Endothelial cell of umbilical vein (primary cell): ENCODE results near the gene ASB6. TPM values are rescaled to one million over a fixed set of nuclear protein-coding genes. Genes with fewer than 3 reads are reported as not detected.
"Not testable (repeated sequence)": the region's sequence is repeated elsewhere in the genome, so short reads cannot be mapped to it uniquely, and the experiment has no call there.

Source experiments
- BruUV-seq: library from RNA; stranded (reverse); fragments of 400-500 nt; replicated peaks from 2 replicates; lab custom pipeline; 2021; lab: Mats Ljungman, UMichigan
- CTCF ChIA-PET: fragments of 300-600, 350-600 bp; sonication (Branson Sonifier 250); formaldehyde crosslinking; loops from one replicate; lab custom pipeline; 2021; ENCODE audit warnings: antibody characterized with exemption, inconsistent platforms; lab: Charles Lee
- POLR2A ChIA-PET: fragments of 300-600, 350-600 bp; sonication (Branson Sonifier 250); formaldehyde crosslinking; loops from one replicate; lab custom pipeline; 2021; ENCODE audit warnings: antibody characterized with exemption, inconsistent platforms; lab: Charles Lee
- DNase-seq: peaks from one replicate; pipeline ENCODE4 v3.0.0-alpha.2; 2011; ENCODE audit warnings: low read depth, low spot score
- FAIRE-seq: peaks from 2 replicates; lab custom pipeline; 2011; peaks lifted over from hg19 to GRCh38; lab: Jason Lieb, UNC
- H2AFZ ChIP-seq: 2 replicates; pipeline ENCODE4 v1.6.0; 2012; ENCODE audit warnings: low read depth, low read length, control low read depth, inconsistent platforms
- H3K27ac ChIP-seq: 2 replicates; pipeline ENCODE4 v1.5.1; 2011; ENCODE audit warnings: low read depth, mild to moderate bottlenecking, control low read depth, low read length, moderate library complexity; ENCODE audit not compliant: insufficient read depth
- H3K27me3 ChIP-seq, 2 experiments: 2 replicates each; pipeline versions ENCODE4 v1.6.0 to v1.6.1; 2011; ENCODE audit warnings: low read length in 2 of 2, mixed read lengths in 1 of 2; ENCODE audit not compliant: control insufficient read depth in 2 of 2, insufficient read depth in 2 of 2
- H3K36me3 ChIP-seq, 2 experiments: 2 replicates in 1 of 2; 3 replicates in 1 of 2; pipeline ENCODE4 v1.5.1; 2011; ENCODE audit warnings: low read length in 2 of 2, mild to moderate bottlenecking in 1 of 2, moderate library complexity in 1 of 2; ENCODE audit not compliant: control insufficient read depth in 2 of 2, insufficient read depth in 2 of 2; ENCODE audit errors: extremely low read depth in 1 of 2
- H3K4me1 ChIP-seq: 3 replicates; pipeline ENCODE4 v1.5.1; 2011; ENCODE audit warnings: mild to moderate bottlenecking, low read length; ENCODE audit not compliant: control insufficient read depth, insufficient read depth; ENCODE audit errors: extremely low read depth
- H3K4me2 ChIP-seq: 2 replicates; pipeline ENCODE4 v1.6.1; 2011; ENCODE audit warnings: low read length, control low read depth, mixed read lengths; ENCODE audit not compliant: insufficient read depth
- H3K4me3 ChIP-seq, 3 experiments: fragments of 200-600 bp in 1 of 3; sonication (generic), shearing (Covaris generic) in 1 of 3; replicated peaks in 1 of 3; 2 replicates each; pipeline ENCODE4 v1.5.1; 2011 to 2016; ENCODE audit warnings: control low read depth in 3 of 3, low read length in 3 of 3, mild to moderate bottlenecking in 2 of 3, inconsistent platforms in 1 of 3, low read depth in 1 of 3, moderate library complexity in 1 of 3; ENCODE audit not compliant: insufficient read depth in 1 of 3
- H3K79me2 ChIP-seq: 2 replicates; pipeline ENCODE4 v1.6.0; 2012; ENCODE audit warnings: low read length, inconsistent platforms; ENCODE audit not compliant: control insufficient read depth, insufficient read depth
- H3K9ac ChIP-seq: replicated peaks from 2 replicates; pipeline ENCODE3; 2011; ENCODE audit warnings: low read length, control low read depth; ENCODE audit not compliant: insufficient read depth; ENCODE audit errors: extremely low read depth
- H3K9me1 ChIP-seq: replicated peaks from 3 replicates; pipeline ENCODE4 v1.6.0; 2011; ENCODE audit warnings: mild to moderate bottlenecking, low read length; ENCODE audit not compliant: control insufficient read depth, insufficient read depth; ENCODE audit errors: extremely low read depth
- H3K9me3 ChIP-seq: replicated peaks from 2 replicates; pipeline ENCODE4 v1.5.1; 2012; ENCODE audit warnings: low read length, inconsistent platforms; ENCODE audit not compliant: control insufficient read depth, insufficient read depth
- H4K20me1 ChIP-seq: replicated peaks from 2 replicates; pipeline ENCODE3; 2011; ENCODE audit warnings: mild to moderate bottlenecking, low read length; ENCODE audit not compliant: control insufficient read depth, insufficient read depth; ENCODE audit errors: extremely low read depth
- EZH2 ChIP-seq: IDR thresholded peaks from 2 replicates; pipeline ENCODE4 v1.6.1; 2012; ENCODE audit warnings: borderline replicate concordance, low read depth, mild to moderate bottlenecking, moderate library complexity, low read length, inconsistent platforms; ENCODE audit not compliant: severe bottlenecking
- FOS ChIP-seq: IDR thresholded peaks from 2 replicates; pipeline ENCODE4 v1.6.1; 2011; ENCODE audit warnings: mild to moderate bottlenecking, low read length, moderate library complexity, borderline replicate concordance; ENCODE audit not compliant: insufficient read depth
- JUN ChIP-seq: IDR thresholded peaks from 2 replicates; pipeline ENCODE4 v1.6.1; 2011; ENCODE audit warnings: borderline replicate concordance, low read depth; ENCODE audit not compliant: insufficient read length, insufficient read depth
- POLR2AphosphoS5 ChIP-seq: IDR thresholded peaks from 2 replicates; pipeline ENCODE4 v1.6.1; 2012; ENCODE audit warnings: low read depth, mild to moderate bottlenecking, control low read depth, low read length, moderate library complexity; ENCODE audit not compliant: insufficient read depth
- dilution Hi-C: fragments of 300-500 bp; cut with MboI; formaldehyde crosslinking; loops from one replicate; pipeline ENCODE4 v1.15.0; 2019; ENCODE audit warnings: low sequenced_read_pairs; ENCODE audit not compliant: extremely low pct_ligation_motif_present
- intact Hi-C: fragments of 100-400 bp; cut with micrococcal nuclease; formaldehyde crosslinking; loops from one replicate; pipeline ENCODE4 v1.10.0; 2022
- polyA plus RNA-seq, 4 experiments: library from polyadenylated mRNA; depleted of rRNA in 3 of 4; stranded (reverse) in 3 of 4; unstranded in 1 of 4; fragments of >200 nt; gene quantifications; 2 replicates each; pipeline versions ENCODE4 v1.2.1 to v1.2.3, GENCODE V29; 2011 to 2012; ENCODE audit warnings: missing spikeins in 1 of 4
- total RNA-seq: library from RNA; stranded (reverse); gene quantifications from 2 replicates; pipeline ENCODE4 v1.2.3, GENCODE V29; 2021

The ASB6 gene
- total and polyA plus RNA-seq, 2 donors (not counting 3 experiments of a cell fraction or from before 2014, with no cell fraction given), result 20.3 to 23.8 TPM

GRCh38 chr9:129594632-129595031 lies 47.3 kb downstream of the ASB6 start:
- no TSS peak for BruUV-seq
- no peaks in the 10 kb centered on the region for H3K79me2 ChIP-seq
- H3K27ac ChIP-seq, result no peak overlapping the region
- H3K36me3 ChIP-seq, result no peaks in the 10 kb centered on the region
- no peak overlapping the region for H2AFZ ChIP-seq
- no peaks in the 10 kb centered on the region for H3K9me1 ChIP-seq
- no peak overlapping the region for H3K9ac ChIP-seq
- H3K4me1 ChIP-seq, result peaks cover 10% of the 10 kb centered on the region
- dilution Hi-C loops, result no loop called here
- H3K4me3 ChIP-seq, result no peak overlapping the region
- DNase-seq (no peak), FAIRE-seq (no peak)
- no peaks in the 10 kb centered on the region for H4K20me1 ChIP-seq
- no peak overlapping the region for H3K4me2 ChIP-seq
- ChIA-PET POLR2A (no interaction called here), CTCF (no interaction called here)
- TF ChIP-seq FOS (no peak), JUN (no peak), POLR2AphosphoS5 (no peak), EZH2 (no peak)
- H3K9me3 ChIP-seq, result no peaks in the 10 kb centered on the region
- intact Hi-C loops, result loop anchor here (5.0 kb wide), 1 partner anchor 42 kb away; no protein-coding TSS in a partner anchor
- H3K27me3 ChIP-seq, result peaks cover 0 to 2% of the 10 kb centered on the region in 2 experiments

DNA sequence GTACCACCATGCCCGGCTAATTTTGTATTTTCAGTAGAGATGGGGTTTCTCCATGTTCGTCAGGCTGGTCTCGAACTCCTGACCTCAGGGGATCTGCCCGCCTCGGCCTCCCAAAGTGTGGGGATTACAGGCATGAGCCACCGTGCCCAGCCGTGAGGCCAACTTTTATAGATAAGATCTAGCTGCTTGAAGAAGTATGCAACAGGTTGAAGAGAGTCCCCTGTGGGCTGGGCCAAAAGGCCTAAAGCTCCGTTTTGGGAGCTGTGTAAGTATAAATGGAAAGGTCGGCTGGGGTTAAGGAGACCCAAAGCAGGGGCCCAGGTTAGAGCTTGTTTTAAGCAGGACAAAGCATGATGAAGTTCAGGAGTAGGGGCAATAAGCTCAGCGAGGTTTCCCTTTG lies 49.2 kb downstream of the ASB6 start:
- H3K9me1 ChIP-seq, H3K9me3 ChIP-seq, H3K36me3 ChIP-seq, H4K20me1 ChIP-seq, dilution Hi-C loops, H3K27ac ChIP-seq, H3K9ac ChIP-seq, intact Hi-C loops, DNase-seq, FAIRE-seq, H3K27me3 ChIP-seq, BruUV-seq, H3K4me2 ChIP-seq, POLR2A ChIA-PET, H3K4me1 ChIP-seq, H3K79me2 ChIP-seq, H3K4me3 ChIP-seq, H2AFZ ChIP-seq: not testable (repeated sequence)
- CTCF ChIA-PET, result interaction anchor here (0.8 kb wide), 2 partner anchors 10 to 461 kb away, joined by 3 read pairs; no protein-coding TSS in a partner anchor
